Ectodermal cell (in vitro differentiated cells): Measurements from ENCODE around the gene GNAL.

Experiments used
- H3K27ac ChIP-seq: 2 replicates; pipeline ENCODE4 v1.7.0; 2013; ENCODE audit warnings: mild to moderate bottlenecking, low read depth, low read length; ENCODE audit not compliant: insufficient read depth, poor library complexity, severe bottlenecking
- H3K27me3 ChIP-seq: 2 replicates; pipeline ENCODE4 v1.7.0; 2013; ENCODE audit warnings: mild to moderate bottlenecking, low read length; ENCODE audit not compliant: insufficient read depth, control insufficient read depth, poor library complexity, severe bottlenecking
- H3K36me3 ChIP-seq: one replicate; pipeline ENCODE4 v1.7.0; 2013; ENCODE audit warnings: low read length; ENCODE audit not compliant: control insufficient read depth, insufficient read depth
- H3K4me1 ChIP-seq: one replicate; pipeline ENCODE4 v1.7.0; 2013; ENCODE audit warnings: low read length; ENCODE audit not compliant: control insufficient read depth, insufficient read depth
- H3K4me3 ChIP-seq: 2 replicates; pipeline ENCODE4 v1.7.0; 2013; ENCODE audit warnings: low read depth, low read length, control low read depth; ENCODE audit not compliant: insufficient read depth
- H3K9me3 ChIP-seq: 2 replicates; pipeline ENCODE4 v1.7.0; 2013; ENCODE audit warnings: mild to moderate bottlenecking, low read length, moderate library complexity; ENCODE audit not compliant: control insufficient read depth
- WGBS, 2 experiments: methylation state at CpG; one replicate each; pipeline ENCODE4 v1.1.7; 2013; ENCODE audit warnings: missing lambda C conversion rate in 2 of 2; 5-methylcytosine and 5-hydroxymethylcytosine counted together

Gene GNAL

GRCh38 chr18:11668441-11669169 is 20.5 kb upstream of the GNAL start:
- 70 to 71% methylated on average over 10 of the region's 10 CpGs for whole genome bisulfite sequencing, 2 experiments
- Histone ChIP-seq H3K36me3 (no peaks in the 10 kb centered on the region), H3K4me3 (no peak overlapping the region), H3K4me1 (peaks cover 14% of the 10 kb centered on the region), H3K9me3 (no peaks in the 10 kb centered on the region), H3K27me3 (no peaks in the 10 kb centered on the region), H3K27ac (no peak overlapping the region)

- H3K36me3 ChIP-seq, result no peaks in the 10 kb centered on the region
- H3K9me3 ChIP-seq, result no peaks in the 10 kb centered on the region
- peaks cover 14% of the 10 kb centered on the region for H3K4me1 ChIP-seq
- H3K27me3 ChIP-seq, result no peaks in the 10 kb centered on the region
- no peak overlapping the region for H3K4me3 ChIP-seq
- H3K27ac ChIP-seq, result no peak overlapping the region
- 88% methylated on average over 14 of the region's 14 CpGs for WGBS, 2 experiments
Measured at GRCh38 chr18:11669271-11669947, 19.7 kb upstream of the GNAL start.

GRCh38 chr18:11669948-11670275 is 19.2 kb upstream of the GNAL start:
- 85 to 88% methylated on average over 10 of the region's 10 CpGs for WGBS, 2 experiments

GRCh38 chr18:11671156-11671555 is 17.9 kb upstream of the GNAL start:
- Histone ChIP-seq H3K4me3 (no peak overlapping the region), H3K4me1 (peaks cover 14% of the 10 kb centered on the region), H3K36me3 (no peaks in the 10 kb centered on the region), H3K9me3 (no peaks in the 10 kb centered on the region), H3K27me3 (no peaks in the 10 kb centered on the region), H3K27ac (no peak overlapping the region)
- 92 to 94% methylated on average over 8 of the region's 8 CpGs for WGBS, 2 experiments

More at GRCh38 chr18:11669948-11670275, 19.2 kb upstream of the GNAL start:
- Histone ChIP-seq H3K36me3 (no peaks in the 10 kb centered on the region), H3K9me3 (no peaks in the 10 kb centered on the region), H3K27ac (no peak overlapping the region), H3K4me3 (no peak overlapping the region), H3K4me1 (peaks cover 14% of the 10 kb centered on the region), H3K27me3 (no peaks in the 10 kb centered on the region)

GRCh38 chr18:11672198-11672597 is 16.9 kb upstream of the GNAL start:
- 91 to 93% methylated on average over 8 of the region's 8 CpGs for WGBS, 2 experiments
- no peaks in the 10 kb centered on the region for H3K9me3 ChIP-seq
- H3K27me3 ChIP-seq, result no peaks in the 10 kb centered on the region
- H3K27ac ChIP-seq, result no peak overlapping the region
- no peak overlapping the region for H3K4me3 ChIP-seq
- peaks cover 14% of the 10 kb centered on the region for H3K4me1 ChIP-seq
- no peaks in the 10 kb centered on the region for H3K36me3 ChIP-seq

GRCh38 chr18:11672846-11673454 is 16.1 kb upstream of the GNAL start:
- Histone ChIP-seq H3K36me3 (no peaks in the 10 kb centered on the region), H3K9me3 (no peaks in the 10 kb centered on the region), H3K4me1 (peaks cover 14% of the 10 kb centered on the region), H3K27ac (no peak overlapping the region), H3K27me3 (no peaks in the 10 kb centered on the region), H3K4me3 (no peak overlapping the region)
- 90 to 92% methylated on average over 7 of the region's 8 CpGs for WGBS, 2 experiments

- WGBS, 2 experiments, result 88 to 89% methylated on average over 9 of the region's 9 CpGs
- Histone ChIP-seq H3K9me3 (no peaks in the 10 kb centered on the region), H3K4me1 (peaks cover 9% of the 10 kb centered on the region), H3K27me3 (no peaks in the 10 kb centered on the region), H3K4me3 (no peak overlapping the region), H3K27ac (no peak overlapping the region), H3K36me3 (no peaks in the 10 kb centered on the region)
Measured at GRCh38 chr18:11673560-11673959, 15.5 kb upstream of the GNAL start.

GRCh38 chr18:11674119-11674518 is 14.9 kb upstream of the GNAL start:
- Histone ChIP-seq H3K4me1 (peaks cover 3% of the 10 kb centered on the region), H3K4me3 (no peak overlapping the region), H3K27ac (no peak overlapping the region), H3K36me3 (no peaks in the 10 kb centered on the region), H3K27me3 (no peaks in the 10 kb centered on the region), H3K9me3 (no peaks in the 10 kb centered on the region)
- WGBS, 2 experiments, result 85 to 86% methylated on average over 3 of the region's 3 CpGs

GRCh38 chr18:11676386-11676785 is 12.7 kb upstream of the GNAL start:
- WGBS, 2 experiments, result 91 to 96% methylated on average over 10 of the region's 10 CpGs
- no peaks in the 10 kb centered on the region for H3K9me3 ChIP-seq
- no peak overlapping the region for H3K27ac ChIP-seq
- H3K36me3 ChIP-seq, result no peaks in the 10 kb centered on the region
- no peak overlapping the region for H3K4me3 ChIP-seq
- no peaks in the 10 kb centered on the region for H3K4me1 ChIP-seq
- H3K27me3 ChIP-seq, result no peaks in the 10 kb centered on the region

GRCh38 chr18:11676867-11677266 is 12.2 kb upstream of the GNAL start:
- Histone ChIP-seq H3K9me3 (no peaks in the 10 kb centered on the region), H3K27ac (no peak overlapping the region), H3K36me3 (no peaks in the 10 kb centered on the region), H3K4me1 (no peaks in the 10 kb centered on the region), H3K27me3 (no peaks in the 10 kb centered on the region), H3K4me3 (no peak overlapping the region)
- WGBS, 2 experiments, result 87 to 93% methylated on average over 6 of the region's 6 CpGs
